Measurements from ENCODE around the gene BTNL9.
"Not testable (repeated sequence)": the region's sequence is repeated elsewhere in the genome, so short reads cannot be mapped to it uniquely, and the experiment has no call there.

The BTNL9 gene

DNA sequence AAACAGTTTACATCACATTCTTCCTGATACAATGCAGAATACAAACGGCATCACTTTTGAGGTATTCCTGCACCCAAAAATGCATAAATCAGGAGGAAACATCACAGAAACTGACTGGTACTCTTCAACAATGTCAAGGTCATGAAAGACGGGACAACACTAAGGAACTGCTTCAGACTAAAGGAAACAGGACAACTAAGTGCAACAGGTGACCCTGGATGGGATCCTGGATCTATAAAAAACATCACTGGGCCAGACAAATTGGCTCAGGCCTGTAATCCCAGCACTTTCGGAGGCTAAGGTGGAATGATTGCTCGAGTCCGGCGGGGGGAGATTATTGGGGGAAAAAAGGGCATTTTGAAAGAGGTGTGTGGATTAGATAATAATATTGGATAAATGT lies 22.6 kb downstream of the BTNL9 start:
- DNase-seq: no peak

DNA sequence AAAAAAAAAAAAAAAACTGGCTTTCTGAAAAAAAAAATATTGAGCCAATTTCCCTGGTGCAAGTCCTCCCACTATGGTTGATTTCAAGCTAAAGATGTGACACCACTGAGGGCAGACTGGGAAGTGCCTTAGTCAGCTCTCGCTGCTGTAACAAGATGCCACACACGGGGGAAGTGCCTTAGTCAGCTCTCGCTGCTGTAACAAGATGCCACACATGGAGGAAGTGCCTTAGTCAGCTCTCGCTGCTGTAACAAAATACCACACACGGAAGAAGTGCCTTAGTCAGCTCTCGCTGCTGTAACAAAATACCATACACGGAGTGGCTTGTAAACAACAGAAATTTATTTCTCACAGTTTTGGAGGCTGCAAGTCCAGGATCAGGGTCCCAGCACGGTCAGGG lies 23.4 kb downstream of the BTNL9 start:
- no peak for DNase-seq

DNA sequence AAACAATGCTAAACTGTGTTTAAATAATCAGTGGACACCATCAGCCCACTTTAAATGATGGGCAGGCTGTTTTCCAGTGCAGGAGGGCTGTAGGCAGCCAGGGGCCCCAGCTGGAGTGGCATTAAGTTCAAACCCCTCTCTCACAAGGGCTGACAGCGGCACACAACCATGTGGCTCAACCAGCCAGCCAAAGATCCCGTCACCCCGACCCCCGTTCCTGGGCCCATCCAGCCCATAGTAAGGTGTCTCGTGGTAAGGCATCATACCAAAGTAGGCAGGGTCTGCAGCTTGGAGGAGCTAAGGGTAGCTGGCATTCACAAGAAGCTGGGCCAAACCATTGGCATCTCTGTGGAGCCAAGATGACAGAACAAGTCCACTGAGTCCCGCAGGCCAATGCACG lies 24.9 kb downstream of the BTNL9 start:
- DNase-seq: no peak

DNA sequence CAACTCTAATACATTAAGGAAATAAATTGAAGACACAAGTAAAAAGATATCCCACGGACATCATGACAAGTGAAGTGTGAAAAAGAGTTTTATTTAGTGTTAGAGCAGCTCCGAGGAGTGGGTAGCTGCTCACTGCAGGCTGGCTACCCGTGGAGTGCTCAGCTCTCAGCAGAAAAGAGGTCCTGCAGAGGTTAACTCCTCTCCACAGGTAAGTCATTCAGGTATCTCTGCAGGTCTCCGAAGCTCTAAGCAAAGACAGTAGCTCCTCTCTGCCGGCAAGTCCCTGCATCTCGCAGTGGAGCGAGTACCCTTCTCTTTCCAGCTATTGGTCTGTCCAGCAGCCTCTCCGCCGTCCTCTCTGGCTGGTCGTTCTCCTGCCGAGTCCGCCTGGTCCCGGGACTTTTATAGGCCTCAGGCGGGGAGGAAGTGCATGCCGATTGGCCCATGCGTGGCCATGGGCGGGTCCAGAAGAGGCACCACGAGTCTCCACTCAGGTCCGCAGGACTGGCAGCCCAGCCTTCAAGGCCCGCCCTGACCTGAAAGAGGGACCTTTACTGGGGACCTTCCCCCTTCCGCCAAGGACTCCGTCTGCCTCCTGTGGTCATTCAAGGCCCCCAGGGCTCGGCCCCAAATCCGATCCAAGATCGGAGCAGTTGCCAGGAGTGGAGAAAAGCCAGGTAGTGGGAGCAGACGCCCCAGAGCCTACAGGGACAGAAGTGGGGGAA lies 29.9 kb downstream of the BTNL9 start:
- no peak for DNase-seq

DNA sequence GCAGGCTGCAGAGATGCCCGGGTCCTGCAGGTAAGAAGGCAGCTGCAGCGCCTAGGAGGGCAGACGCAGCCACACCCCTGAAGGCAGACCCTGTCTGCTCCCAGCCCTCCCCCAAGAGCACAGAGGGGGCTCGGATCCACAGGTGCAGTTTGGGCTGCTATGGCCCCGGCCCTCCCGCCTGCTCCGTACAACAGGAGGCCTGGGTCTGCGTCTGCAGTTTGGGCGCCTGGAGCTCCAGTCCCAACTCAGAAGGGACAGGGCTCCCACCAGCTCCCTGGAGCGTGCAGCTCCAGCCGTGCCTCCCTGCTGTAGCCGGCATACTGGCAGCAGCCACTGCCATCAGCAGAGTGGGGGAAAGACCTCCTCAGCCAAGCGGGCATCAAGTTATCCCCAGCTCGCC lies 30.5 kb downstream of the BTNL9 start:
- no peak for DNase-seq

DNA sequence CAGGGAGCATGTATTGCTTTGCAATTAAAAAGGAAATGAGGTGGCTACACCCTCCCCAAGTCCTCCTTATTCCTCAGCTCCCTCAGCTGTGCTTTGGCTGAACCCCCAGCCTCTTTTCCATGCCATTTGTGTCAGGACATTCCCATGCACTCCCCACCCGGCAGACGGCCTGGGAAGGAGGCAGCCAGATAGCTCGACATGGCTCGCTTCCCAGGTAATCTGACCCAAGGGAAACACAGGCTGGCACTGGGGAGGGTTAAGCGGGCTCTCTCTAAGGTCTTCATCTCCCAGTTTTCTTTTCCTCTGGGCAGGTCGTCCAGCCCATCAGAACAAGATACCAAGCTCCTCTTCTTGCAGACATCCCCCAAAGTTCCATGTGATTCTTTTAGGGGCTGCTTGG lies 31.2 kb downstream of the BTNL9 start:
- no peak for DNase-seq

DNA sequence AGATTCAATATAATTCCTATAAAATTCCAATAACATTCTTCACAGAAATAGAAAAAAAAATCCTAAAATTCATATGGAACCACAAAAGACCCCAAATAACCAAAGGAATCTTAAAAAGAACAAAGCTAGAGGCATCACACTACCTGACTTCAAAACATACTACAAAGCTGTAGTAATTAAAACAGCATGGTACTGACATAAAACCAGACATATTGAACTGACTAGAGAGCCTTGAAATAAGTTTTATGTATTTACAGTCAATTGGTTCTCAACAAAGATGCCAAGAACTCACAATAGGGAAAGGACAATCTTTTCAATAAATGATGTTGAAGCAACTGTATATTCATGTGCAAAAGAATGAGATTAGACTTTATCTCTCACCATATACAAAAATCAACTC lies 36.9 kb downstream of the BTNL9 start:
- no peak for DNase-seq

DNA sequence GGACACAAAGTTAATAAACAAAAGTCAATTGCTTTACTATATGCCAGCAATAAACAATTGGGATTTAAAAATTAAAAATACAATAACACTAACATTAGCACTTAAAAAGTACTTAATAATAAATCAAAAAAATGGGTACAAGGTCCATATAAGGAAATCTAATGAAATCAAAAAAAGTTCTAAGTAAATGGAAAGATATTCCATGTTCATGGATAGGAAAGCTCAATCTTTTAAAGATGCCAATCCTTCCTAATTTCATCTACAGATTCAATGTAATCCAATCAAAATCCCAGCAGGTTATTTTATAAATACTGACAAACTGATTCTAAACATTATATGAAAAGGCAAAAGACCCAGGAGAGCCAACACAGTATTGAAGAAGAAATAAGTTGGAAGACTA lies 41.9 kb downstream of the BTNL9 start:
- no peak for DNase-seq

DNA sequence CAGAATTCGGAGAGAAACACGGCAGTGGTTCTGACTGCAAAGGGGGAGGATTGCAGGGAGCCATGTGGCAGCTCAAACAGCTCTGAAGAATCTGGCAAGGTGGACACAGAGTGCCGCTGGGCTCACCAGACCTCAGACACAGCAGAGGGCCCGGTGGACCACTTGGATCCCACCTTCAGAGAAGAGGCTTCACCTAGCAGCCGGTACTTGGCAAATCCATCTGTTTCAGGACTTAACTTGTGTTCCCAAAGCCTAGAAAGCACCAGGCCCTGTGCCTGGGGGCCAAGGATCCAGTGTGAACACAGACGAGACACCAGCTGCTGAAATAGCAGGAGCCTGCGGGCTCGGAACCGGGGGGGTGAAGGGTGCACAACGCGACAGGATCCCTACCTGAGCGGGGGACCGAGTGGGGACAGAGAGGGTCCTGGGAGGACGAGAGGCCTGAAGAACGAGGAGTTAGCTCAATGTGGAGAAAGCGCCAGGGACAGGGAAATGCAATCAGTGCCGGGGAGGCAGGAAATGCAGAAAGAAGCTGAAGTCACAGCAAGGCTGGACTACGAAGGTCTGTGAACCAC lies 44.6 kb downstream of the BTNL9 start:
- no peak for DNase-seq

DNA sequence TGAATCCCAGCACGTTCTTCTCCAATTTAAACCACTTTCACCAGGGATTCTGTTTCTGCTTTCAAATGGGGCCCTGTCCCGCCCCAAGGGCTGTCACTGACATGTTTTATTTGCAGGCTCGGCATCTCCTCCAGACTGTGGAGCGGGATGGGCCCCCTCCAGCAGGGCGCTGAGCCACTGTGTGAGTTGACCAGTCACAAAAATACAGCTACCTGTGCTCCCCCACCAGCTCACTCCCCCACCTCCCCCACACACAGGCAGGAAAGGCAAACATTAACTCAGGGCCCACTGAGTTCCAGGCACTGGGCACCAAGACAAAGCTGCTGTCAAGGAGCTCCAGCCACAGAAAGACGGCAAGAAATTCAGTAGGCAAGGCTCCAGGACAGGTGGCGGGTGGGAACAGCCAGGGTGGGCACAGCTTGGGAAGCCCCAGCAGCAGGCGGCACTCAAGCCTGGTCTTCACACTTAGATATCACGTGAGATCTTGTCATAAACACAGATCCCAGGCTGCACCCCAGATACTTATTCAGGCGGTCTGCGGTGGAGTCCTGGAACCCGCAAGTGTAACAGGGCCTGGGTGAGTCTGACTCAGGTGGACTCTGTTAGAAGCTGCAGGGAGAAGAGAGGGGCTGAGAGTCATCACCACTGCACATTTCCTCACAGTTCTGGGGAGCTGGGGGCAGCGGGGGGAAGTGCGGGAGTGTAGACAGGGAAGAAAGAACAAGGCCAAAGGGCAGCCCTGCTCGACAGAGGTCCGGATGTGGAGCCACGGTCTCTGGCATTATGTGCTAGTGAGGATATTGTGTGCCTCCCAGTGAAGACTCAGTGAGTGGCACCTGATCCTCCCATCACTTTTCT lies 46.2 kb downstream of the BTNL9 start:
- no peak for DNase-seq

DNA sequence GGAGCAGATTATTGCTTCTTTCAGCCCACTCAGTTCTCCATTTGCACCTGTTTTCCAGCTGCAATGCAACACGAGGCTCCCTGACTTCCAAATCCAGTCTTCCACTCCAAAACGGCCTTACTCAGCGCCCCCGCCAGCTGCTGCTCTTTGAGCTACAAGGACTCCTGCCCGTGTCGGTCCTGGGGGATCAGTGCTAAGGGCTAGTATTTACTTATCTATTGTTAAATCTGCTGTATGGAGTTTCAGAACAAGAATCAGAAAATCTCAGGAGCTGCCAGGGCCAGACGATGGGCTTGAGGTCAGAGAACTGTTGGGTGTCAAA lies 46.8 kb downstream of the BTNL9 start:
- DNase-seq: no peak

DNA sequence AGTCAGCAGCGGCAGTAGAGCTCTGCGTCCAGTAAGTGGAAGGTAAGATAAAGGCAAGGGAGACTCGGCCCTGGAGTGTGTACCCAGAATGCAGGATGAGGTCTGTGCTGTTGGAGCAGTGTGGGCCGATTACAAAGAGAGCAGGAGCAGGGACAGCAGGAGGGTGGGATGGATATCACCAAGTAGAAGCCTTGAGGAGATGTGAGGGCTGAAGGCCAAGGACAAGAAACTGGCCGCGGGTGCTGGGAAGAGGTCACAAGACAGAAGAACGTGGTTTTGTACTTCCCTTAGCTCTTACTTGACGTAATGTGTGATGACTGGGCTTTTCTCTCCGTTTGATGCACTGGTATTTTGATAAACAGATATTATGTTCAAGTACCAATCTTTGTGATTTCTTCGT lies 47.2 kb downstream of the BTNL9 start:
- no peak for DNase-seq

DNA sequence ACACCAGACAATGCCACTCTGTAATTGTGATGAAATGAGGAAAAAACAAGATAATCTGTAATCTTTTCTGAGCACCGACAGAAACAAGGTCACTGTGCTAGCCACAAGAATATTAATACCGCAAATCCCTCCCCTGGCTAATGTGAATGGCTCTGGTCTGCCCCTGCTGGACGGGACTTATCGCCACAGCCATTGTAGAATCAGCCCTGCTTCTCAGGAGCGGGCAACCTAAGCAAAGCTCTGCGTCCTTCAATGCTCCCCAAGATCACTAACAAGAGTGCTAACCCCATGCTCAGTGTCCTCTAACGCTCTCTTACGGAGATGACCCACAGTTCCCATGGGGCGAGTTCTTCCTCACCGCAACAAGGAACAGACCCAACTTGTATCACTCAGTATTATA lies 48.2 kb downstream of the BTNL9 start:
- DNase-seq: no peak

DNA sequence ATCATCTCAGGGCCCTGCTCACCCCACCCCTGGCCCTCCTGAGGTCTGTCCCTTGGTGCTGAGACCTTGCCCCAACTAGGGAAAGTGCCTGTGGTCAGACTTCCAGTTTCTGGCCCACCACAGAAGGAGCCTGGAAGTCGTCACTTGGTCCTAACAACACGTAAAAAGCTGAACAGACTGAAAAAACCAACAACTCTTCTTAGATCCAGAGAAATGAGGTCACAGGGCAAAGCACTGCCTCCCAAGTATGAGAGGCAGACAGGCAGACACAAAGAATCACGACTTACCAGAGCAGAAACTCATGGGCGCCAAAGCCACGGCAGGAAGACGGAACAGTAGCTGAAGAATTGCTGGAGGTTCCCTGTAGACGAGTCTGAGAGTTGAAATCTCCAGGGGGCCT lies 52.4 kb downstream of the BTNL9 start:
- no peak for DNase-seq

DNA sequence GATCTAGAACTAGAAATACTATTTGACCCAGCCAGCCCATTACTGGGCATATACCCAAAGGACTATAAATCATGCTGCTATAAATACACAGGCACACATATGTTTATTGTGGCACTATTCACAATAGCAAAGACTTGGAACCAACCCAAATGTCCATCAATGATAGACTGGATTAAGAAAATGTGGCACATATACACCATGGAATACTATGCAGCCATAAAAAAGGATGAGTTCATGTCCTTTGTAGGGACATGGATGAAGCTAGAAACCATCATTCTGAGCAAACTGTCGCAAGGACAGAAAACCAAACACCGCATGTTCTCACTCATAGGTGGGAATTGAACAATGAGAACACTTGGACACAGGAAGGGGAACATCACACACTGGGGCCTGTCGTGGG lies 55.1 kb downstream of the BTNL9 start:
- not testable (repeated sequence) for DNase-seq

DNA sequence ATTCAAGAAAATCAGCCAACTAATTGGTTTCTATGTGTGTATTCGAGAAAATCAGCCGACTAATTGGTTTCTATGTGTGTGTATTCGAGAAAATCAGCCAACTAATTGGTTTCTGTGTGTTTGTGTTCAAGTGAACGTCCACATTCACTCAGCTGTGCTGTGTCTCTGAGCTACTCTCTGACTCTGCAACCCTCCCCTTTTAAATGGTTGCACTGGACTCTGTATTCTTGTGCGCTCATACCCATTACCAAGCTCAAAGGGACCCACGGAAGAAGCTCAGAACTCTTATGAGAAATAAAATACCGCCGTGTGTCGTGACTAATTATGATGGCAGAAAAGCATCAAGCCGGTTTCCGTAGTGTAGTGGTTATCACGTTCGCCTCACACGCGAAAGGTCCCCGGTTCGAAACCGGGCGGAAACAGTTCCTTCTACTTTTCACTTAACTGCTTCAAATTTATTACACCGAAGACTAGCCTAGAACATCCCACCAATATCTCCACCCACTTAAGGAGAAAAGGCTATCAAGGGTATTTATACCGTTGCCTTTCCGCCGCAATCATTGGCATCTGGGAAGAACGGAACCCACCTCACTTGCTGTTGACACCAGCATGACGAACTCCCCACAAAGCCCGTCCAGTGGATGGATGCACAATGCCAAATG lies 56.8 kb downstream of the BTNL9 start:
- not testable (repeated sequence) for DNase-seq

DNA sequence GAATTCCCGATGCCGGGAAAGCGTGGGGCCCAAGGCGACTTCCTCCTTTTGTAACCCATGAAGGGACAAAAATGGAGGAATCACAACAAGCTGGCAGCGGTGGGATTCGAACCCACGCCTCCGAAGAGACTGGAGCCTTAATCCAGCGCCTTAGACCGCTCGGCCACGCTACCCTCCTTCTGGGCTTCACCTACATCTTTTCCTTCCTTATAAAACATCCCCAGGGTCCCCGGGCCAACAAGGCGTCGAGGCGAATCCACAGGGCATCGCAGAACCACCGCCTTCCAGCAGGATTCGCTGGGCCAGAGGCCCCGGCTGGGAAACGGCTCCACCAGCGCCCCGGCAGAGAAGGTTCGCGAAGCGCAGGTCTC lies 57.3 kb downstream of the BTNL9 start:
- not testable (repeated sequence) for DNase-seq

DNA sequence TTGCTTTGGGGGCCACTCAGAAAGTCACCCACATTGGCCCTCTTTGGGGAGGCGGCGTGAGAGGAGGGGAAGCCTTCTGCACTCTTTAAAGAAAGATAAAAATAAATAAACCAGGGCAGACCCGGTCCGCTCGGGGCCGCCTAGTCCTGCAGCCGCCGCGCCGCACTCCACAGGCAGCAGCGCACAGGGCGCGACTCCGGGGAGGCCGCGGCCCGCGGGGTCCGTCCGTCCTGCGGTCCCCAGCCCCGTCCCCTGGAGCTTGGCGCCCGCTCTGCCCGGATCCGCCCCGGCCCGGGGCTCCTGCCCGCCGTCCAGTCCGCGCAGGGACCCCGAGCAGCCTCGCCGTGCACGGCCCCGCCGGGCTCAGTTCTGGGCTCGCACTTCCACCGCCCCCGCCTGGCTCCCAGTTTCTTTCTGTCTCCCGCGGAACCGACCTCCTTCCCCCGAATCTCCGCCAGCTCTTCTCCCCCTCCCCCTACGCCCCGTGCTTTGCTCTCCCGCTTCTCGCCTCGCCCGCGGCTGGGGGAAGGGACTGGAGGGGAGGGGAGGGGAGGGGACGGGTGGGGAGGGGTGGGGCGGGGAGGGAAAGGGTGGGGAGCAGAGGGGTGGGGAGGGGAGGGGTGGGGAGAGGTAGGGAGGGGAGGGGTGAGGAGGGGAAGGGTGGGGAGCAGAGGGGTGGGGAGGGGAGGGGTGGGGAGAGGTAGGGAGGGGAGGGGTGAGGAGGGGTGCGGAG lies 57.9 kb downstream of the BTNL9 start:
- not testable (repeated sequence) for DNase-seq

DNA sequence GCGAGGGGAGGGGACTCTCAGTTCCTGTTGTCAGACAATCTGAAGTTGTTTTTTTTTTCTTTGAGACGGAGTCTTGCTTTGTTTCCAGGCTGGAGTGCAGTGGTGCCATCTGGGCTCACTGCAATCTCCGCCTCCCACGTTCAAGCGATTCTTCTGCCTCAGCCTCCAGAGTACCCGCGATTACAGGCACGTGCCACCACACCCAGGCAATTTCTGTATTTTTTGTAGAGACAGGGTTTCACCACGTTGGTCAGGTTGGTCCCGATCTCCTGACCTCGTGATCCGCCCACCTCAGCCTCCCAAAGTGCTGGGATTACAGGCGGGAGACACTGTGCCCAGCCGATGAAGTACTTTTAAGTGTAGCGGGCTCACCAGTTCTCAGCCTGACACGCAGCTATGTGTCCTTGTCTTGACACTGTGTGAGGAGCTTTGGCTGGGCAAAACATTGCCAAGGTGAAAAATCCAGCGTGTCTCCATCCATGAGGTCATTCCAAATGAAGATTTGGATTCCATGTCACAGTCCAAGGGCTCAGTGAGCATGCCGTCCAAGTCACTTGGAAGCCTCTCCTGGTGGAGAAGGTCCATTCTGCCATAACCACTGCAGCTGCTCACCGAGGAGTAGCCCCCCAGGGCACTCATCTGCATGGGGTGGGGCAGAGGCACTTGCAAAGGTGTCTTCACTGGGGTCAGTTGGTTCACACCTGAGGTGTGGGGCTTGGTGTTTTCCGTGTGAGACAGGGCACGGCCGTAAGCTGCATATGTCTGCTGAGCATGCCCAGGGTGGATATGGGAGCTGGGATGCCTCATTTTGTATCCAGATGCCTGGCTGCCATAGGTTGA lies 58.9 kb downstream of the BTNL9 start:
- no peak for DNase-seq

DNA sequence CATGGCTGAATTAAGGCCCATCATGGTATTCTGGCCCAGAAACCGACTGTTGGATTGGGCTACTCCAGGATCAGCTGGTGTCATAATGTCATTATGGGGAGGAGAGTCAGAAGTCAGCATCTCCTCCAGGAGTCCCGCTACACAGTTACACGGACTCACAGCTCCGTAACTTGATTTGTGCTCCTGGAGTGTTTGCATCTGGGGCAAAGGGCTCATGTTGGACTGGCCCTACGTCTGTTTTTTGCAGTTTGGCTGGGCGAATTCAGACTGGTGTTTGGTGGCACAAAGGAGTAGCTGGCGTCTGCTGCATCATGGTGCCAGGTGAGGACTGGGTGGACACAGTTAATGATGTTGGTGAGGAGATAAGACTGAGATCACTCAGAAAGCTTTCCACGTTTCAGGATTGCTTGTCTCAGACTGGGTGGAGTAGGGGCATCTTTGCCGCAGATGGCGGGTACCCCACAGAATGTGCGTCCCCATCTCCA lies 59.6 kb downstream of the BTNL9 start:
- no peak for DNase-seq

DNA sequence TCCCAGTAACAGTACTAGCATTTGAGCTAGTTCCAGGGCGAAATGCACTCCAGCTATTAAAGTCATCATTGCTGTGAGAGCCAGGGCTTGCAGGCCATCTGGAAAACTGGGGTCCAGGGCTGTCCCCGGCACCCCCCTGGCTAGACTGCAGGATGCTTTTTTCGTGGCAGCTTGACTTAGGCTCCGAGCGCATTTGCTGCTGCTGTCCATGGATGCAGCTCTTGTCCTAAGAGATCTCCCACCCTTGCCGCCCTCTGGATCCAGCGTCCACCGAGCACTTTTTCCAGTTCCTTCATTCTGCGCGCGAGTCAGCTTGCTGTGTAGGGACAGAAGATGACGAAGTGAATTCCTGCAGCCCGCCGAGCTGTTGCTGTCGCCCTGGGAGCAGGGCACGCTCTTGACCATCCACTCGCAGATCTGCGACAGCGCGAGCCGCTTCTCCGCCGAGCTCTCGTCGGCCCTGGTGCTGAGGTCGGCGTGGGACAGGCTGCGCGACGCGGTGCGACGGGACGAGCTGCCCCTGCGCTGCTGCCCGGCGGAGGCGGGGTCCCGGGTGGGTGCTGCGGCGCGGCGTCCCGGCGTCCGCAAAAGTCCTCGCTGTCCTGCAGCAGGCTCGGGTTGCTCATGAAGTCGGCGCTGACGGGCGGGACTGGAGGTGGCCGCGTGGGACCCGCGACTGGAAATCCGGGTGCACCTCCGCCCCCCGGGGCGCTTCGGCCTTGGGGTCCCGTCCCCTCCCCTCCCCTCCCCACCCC lies 60.2 kb downstream of the BTNL9 start:
- DNase-seq: no peak

All from NK-92 treated with Interleukin-12 subunit alpha and Interleukin-12 subunit beta, amount 100 ng/mL, for 24 hours (cell line).